NCI-H128 (cell line): ENCODE data around the gene AAMDC.
"Not testable (repeated sequence)": the region's sequence is repeated elsewhere in the genome, so short reads cannot be mapped to it uniquely, and the experiment has no call there.

ENCODE experiments used
- DNase-seq: peaks from one replicate; lab custom pipeline; 2025; ENCODE audit not compliant: unreplicated experiment; lab: John Stamatoyannopoulos, UW

AAMDC gene

DNA sequence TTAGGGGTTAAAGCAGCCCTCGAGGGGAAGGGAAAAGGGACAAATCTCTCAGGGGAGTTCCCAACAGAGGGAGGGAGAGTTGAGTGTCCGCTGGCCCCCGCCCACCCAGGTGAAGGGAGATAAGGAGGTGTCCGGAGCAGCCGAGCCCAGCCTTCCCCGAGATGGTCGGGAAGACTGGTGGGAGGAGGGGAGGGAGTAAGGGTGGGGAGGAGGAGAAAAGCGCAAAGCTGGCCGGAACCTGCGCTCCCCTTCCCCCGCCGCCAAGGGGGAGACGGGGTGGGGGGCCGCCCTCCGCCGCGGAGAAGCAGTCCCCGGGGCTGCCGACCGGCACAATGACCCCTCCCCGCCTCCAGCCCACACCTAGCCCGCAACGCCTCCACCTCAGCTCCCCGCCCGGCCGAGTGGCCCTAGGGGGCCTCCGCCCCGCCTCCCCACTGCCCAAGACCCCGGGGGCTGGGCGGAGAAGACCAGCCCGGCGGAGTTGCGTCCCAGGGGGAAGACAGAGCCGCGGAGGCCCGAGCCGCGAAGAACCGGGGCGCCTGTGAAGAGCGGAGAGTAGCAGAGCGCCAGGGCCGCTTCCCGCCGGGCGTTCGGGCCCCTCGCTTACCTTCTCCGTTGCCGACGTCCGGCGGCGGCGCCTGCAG, 901 bp upstream of the AAMDC start:
- DNase-seq = peak; percentile 54

GRCh38 chr11:77821349-77821851, 456 bp downstream of the AAMDC start:
- no peak for DNase-seq

GRCh38 chr11:77822126-77822525, 1.2 kb downstream of the AAMDC start:
- DNase-seq = not testable (repeated sequence)

- DNase-seq = no peak
These were observed 2.8 kb downstream of the AAMDC start for GRCh38 chr11:77823775-77824174.

- no peak for DNase-seq
These were observed 8.0 kb downstream of the AAMDC start for GRCh38 chr11:77828926-77829325.

DNA sequence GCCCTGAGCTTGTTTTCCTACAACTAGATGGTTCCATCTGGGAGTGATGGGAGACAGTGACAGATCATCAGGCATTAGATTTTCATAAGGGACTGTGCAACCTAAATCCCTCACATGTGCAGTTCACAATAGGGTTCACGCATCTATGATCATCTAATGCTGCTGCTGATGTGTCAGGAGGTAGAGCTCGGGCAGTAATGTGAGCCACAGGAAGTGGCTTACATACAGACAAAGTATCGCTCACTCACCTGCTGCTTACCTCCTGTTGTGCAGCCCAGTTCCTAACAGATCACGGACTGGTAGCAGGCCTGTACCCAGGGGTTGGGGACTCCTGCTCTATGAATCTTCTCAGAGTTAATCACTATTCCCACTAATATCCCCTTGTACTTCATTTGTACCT, 12.4 kb downstream of the AAMDC start:
- DNase-seq = no peak

DNA sequence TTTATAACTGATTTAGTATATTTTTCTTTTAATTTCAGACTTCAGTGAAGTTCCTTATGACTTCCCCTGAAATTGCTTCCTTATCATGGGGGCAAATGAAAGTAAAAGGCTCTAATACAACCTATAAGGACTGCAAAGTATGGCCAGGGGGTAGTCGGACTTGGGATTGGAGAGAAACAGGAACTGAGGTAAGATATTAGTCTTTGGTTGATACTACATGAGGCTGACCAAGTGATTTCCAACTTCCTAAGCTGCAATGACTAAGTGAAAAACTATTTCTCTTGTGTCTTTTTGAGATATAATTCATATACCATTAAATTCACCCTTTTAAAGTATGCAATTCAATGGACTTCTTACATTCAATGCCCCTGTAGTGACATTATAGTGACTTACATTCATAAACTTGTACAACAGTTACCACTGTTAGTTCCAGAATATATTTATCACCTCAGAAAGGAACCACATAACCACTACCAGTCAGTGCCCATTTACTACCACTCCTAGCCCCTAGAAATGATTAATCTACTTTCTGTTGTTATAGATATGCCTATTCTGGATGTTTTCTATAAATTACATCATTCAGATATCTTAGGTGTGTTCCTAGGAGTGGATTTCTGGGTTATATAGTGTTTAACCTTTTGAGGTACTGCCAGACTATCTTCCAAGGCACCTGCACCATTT, 21.6 kb downstream of the AAMDC start:
- DNase-seq = no peak

DNA sequence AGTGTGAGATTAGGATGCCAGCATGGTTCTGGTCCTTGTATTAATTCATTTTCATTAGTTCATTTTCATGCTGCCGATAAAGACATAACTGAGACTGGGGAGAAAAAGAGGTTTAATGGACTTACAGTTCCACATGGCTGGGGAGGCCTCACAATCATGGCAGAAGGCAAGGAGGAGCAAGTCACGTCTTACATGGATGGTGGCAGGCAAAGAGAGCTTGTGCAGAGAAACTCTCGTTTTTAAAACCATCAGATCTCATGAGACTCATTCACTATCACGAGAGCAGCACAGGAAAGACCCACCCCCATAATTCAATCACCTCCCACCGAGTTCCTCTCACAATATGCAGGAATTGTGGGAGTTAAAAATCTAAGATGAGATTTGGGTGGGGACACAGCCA, 22.8 kb downstream of the AAMDC start:
- not testable (repeated sequence) for DNase-seq

GRCh38 chr11:77851503-77851902, 30.6 kb downstream of the AAMDC start:
- DNase-seq = no peak

DNA sequence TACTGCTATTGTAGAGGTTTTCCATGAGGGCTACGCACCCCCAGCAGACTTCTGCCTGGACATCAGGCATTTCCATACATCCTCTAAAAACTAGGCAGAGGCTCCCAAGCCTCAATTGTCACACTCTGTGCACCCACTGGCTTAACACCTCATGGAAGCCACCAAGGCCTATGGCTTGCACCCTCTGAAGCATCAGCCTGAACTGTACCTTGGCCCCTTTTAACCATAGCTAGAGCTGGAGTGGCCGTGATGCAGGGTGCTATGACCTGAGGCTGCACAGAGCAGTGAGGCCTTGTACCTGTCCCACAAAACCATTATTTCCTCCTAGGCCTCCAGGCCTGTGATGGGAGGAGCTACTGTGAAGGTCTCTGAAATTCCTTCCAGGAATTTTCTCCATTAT, 33.9 kb downstream of the AAMDC start:
- DNase-seq = no peak

GRCh38 chr11:77857906-77858457, 37.0 kb downstream of the AAMDC start:
- not testable (repeated sequence) for DNase-seq

- DNase-seq = not testable (repeated sequence)
These were observed 40.5 kb downstream of the AAMDC start for GRCh38 chr11:77861444-77861843.

DNA sequence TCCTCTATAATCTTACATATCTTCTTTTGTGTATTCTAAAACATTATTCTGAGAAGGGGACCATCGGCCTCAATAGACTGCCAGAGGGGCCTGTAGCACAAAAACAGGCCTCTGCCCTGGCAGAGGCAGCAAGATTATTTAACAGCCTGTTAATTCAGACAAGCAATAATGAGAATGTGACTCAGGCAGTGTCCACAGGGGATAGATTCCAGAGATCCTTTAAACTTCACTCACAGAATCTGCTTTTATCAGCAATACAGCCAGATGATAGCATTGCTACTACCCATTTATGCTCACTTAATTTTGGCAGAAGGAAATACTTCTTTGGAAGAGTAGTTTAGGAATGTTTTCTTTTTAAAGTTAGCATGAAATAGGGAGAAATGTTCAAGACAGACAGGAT, 44.9 kb downstream of the AAMDC start:
- no peak for DNase-seq

DNA sequence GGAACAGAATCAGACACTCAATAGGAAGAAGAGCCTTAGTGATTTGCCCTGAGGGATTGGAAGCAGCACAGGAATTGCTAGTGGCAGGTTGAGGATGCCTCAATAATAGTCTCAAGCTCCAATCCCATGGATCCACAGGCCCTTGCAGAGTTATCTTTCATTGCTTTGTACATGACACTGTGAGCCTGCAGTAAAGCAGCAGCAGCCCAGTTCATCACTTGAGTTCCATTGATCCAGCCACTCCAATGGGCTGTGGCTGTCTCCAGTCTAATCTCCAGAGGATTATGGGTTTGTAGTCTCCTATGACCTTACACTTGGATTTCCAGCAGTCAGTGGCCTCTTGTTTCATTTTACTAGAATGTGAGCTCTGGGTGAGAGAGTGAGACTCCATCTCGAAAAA, 45.4 kb downstream of the AAMDC start:
- DNase-seq = no peak

DNA sequence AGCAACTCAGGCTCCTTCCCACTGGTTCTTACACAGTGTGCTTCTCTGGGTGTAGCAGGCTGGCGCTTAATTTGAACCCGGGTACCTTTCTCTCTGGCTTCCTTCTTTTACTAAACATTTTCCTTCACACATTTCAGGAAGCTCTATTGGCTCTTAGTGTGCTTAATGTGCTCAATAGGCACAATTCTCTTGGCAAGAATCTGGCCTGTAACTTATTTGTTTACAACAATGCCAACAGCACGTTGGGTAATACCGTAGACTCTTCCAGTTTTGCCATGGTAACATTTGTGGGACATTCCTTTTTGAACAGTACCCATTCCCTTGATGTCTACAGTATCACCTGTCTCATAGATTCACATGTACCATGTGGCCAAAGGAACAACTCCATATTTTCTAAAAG, 47.8 kb downstream of the AAMDC start:
- no peak for DNase-seq

DNA sequence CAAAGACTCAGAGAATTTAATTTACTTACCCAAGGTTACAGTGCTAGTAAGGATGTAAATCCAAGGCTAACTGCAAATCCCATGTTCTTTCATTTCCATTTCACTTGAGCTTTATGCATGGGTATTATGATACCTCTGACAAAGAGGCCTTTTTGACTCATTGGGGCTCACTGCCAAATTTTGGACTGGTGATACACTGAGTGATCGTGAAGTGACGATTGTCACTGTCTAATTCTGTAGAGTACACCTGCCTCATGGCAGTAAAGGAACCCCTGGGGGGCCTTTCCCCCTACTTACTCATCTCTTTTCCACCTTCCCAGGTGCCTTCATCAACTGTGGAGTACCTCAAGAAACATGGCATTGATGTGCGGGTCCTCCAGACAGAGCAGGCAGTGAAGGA, 50.9 kb downstream of the AAMDC start:
- DNase-seq = no peak

- no peak for DNase-seq
These were observed 52.4 kb downstream of the AAMDC start for GRCh38 chr11:77873345-77873744.

GRCh38 chr11:77874206-77874605, 53.3 kb downstream of the AAMDC start:
- no peak for DNase-seq

- no peak for DNase-seq
These were observed 55.1 kb downstream of the AAMDC start for GRCh38 chr11:77876045-77876444.

GRCh38 chr11:77878247-77878646, 57.3 kb downstream of the AAMDC start:
- not testable (repeated sequence) for DNase-seq

GRCh38 chr11:77879218-77879617, 58.3 kb downstream of the AAMDC start:
- DNase-seq = no peak

DNA sequence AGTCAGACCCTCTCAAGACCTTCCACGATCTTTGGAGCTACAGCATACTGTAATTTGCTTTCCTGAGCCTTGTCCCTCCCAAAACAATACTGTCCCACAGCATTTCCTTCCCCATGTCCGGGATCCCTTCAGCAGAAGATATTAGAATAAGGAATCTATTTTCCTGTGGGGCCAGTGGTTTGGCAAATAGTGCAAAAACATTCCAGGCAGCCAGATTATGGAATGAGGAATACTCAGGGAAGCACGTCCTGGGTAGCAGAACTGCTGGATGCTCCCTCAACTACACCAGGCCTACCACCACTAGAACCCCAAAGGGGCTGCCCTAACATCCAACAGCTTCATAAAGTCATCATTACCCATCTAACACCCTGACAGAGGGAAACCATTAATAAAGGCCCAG, 61.5 kb downstream of the AAMDC start:
- no peak for DNase-seq
